GM21515 (cell line): Measurements from ENCODE around the gene KLF9.

ENCODE experiments used
- ATAC-seq: cut with Tn5 transposase; IDR thresholded peaks from one replicate; pipeline ENCODE4 v1.9.1; 2021; ENCODE audit not compliant: unreplicated experiment

The KLF9 gene

GRCh38 chr9:70367305-70367930 lies 47.0 kb downstream of the KLF9 start:
- no peak for ATAC-seq

- no peak for ATAC-seq
These were observed 50.7 kb downstream of the KLF9 start for GRCh38 chr9:70363760-70364159.

DNA sequence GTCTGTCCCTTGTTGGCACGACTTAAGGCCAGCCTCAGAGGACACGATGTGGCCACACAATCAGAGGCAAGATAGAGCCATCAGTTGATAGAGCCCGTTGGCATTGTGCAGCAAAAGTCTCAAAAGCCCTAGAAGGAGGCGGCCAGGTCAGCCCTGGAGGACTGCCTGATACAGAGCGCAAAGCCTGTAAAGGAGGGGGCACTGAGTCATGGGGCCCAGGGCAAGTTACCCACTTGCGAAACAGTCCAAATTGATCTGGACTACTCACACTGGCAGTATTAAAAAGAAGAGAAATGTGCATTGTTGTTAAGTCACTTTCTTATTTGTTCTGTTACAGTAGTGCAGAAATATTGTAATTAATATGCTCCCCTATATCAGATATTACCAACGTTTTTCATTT lies 51.5 kb downstream of the KLF9 start:
- ATAC-seq, result no peak

DNA sequence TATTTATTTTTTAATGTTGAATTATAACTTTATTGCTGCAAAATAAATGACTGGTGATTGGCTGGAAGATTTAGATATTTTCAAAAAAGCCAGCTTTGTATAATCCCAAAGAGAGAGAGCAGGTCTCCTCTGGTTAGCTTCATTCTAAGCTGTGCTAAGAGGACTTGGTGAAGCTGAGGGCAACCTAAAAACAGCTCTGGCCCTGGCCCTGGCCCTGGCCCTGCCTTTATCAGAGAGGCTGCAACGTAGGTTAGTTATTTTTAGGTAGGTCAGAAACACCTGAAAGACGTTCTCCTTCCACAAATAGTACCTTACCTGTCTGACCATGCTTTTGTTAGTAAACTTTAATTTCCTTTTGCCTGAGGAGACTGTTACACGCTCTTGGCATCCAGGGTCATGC lies 58.7 kb downstream of the KLF9 start:
- no peak for ATAC-seq

GRCh38 chr9:70352802-70353201 lies 61.7 kb downstream of the KLF9 start:
- no peak for ATAC-seq

GRCh38 chr9:70352356-70352755 lies 62.1 kb downstream of the KLF9 start:
- no peak for ATAC-seq

GRCh38 chr9:70347046-70347445 lies 67.4 kb downstream of the KLF9 start:
- ATAC-seq, result no peak

- ATAC-seq, result no peak
These were observed 73.9 kb downstream of the KLF9 start for GRCh38 chr9:70340572-70340971.
